CD1c-positive myeloid dendritic cell (primary cell): ENCODE results near the gene SLCO2B1.
A peak's percentile ranks its signal among the peaks of the same experiment; 100 is the strongest.

Experiments used
- DNase-seq: peaks from one replicate; pipeline ENCODE4 v3.0.0-alpha.2; 2016; ENCODE audit errors: extremely low spot score

Gene SLCO2B1

DNA sequence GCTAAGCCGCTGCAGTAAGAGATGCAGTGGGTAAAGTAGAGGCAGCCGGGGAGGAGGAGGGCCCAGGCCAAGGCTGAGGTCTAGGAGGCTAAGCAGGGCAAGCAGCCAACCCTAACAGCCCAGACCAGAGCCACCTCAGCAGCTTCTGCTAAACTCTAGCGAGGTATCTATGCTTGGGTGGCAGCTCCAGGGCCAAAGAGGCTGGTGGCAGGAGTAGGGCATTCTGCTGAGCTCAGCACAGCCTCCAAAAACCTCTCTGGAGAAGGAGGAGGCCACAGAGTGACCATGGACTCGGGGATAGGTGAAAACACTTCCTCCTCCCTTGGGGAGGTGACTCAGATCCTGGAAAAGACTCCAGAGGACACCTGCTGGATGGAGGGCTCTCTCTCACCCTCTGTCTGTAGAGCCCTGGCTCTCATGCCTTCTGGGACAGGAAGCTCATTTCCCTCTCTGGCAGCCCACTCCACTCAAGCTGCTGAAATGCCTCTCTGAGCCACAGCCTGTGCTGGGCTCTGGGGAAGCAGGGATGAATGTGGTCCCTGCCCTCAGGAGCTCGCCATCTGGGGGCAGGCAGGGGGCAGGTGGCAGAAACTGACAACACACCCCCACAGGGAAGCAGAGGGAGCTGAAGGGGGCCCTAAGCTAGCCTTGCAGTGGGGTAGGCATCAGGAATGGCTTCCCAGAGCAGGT is 73.2 kb downstream of the SLCO2B1 start:
- DNase-seq, result no peak

DNA sequence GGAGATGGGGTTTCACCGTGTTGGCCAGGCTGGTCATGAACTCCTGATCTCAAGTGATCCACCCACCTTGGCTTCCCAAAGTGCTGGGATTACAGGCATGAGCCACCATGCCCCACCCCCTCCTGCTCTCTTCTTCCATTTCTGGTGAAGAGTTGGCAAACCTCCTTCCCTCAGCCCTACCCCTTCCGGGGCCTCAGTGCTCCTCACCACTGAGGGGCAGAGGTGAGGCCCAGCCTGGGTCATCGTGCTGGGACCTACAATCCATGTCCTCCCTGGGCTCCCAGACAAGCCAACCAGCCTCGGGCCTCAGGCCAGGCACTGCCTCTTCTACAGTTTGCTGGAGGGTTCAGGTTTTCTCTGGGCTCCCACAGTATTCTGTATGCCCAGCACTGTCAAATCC is 74.9 kb downstream of the SLCO2B1 start:
- no peak for DNase-seq

DNA sequence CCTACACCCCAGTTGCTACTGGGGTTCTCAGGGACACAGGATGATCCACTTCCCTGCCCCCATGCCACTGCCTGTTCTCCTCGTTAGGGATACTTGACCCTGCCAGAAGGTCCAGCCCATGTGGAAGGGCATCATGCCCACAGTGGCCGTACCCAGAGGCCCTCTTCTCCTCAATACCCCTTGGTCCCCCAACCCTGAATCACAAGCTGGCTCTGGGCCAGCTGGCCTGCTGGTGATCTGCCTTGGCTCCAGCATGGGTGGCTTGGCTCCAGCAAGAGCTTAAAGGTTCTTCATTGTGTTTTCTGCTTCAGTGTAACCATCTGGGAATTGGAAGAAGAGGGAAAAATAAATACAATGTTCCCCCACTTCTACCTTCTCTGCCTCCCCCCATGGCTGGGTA is 78.6 kb downstream of the SLCO2B1 start:
- DNase-seq, result no peak

DNA sequence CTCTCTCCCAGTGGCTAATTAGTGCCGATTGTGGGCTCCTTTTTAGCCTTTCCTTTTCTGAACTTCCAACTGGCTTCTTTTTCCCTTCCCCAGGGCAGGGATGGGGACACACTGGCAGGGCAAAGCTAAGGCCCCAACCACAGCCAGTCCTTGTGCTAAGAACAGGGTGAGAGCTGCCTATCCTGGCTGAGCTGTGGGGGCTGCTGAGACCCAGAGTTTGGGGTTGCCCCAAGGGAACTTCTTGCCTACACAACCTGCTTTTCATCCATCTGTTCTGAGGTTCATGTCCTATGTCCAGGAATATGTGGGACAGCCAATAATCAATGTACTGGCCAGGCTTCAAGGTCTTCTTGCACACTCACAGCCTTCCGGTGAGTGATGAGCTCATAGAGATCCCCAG is 79.7 kb downstream of the SLCO2B1 start:
- no peak for DNase-seq

DNA sequence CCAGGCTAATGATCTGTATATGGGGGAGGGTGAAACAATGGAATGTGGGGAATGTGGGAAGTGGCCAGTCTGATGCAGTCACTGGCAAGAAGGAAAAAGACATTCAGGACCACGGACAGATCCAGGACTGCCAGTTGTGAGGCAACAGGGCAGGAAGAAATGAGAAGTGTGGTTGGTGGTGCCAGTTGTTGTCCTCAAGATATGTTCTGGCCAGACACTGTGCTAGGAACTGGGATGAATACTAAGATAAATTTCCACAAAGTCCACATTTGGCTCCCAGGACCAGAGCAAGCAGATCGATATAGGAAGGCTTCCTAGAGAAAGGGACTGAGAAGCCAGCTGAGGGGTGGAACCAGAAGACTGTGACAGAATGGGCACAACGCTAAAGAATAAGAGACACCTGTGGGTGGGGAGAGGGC is 82.9 kb downstream of the SLCO2B1 start:
- DNase-seq, result peak; percentile 59

DNA sequence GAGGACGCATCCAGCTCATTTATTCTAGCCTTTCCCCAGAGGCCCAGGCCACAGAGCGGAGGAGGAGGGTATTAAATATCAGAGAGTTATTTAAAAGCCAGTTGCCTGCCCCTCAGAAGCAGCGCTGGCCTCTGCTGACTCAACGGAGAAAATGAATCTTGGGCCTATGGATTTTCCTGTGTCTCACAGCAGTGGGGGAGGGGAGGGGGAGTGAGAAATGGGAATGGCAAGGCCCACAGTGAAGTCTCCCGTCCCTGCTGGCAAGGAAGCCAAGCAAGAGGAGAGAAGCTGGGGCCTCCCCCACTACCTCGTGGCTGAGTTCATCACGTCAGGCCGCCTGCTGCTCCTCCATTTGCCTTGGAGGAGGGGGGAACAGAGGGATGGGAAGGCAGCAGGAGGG is 85.2 kb downstream of the SLCO2B1 start:
- DNase-seq, result no peak

DNA sequence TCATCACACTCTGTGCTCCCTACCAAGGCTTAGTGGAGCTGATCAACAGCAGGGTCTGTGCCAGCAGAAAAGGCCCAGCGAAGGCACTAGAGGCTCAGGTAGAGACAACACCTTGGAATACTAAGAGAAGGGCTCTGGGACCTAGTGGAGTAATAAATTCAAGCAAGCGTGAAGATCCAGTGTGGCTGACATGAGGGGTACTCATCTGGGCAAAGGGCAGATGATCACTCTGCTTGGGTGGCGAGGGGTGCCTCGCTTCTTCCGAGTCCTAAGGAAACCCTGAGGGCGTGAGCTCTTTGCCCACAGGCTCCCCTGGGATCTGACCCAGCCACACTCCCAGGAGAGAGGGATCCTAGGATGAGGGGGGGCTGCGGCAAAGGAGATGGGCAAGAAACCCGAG is 86.1 kb downstream of the SLCO2B1 start:
- DNase-seq, result no peak

DNA sequence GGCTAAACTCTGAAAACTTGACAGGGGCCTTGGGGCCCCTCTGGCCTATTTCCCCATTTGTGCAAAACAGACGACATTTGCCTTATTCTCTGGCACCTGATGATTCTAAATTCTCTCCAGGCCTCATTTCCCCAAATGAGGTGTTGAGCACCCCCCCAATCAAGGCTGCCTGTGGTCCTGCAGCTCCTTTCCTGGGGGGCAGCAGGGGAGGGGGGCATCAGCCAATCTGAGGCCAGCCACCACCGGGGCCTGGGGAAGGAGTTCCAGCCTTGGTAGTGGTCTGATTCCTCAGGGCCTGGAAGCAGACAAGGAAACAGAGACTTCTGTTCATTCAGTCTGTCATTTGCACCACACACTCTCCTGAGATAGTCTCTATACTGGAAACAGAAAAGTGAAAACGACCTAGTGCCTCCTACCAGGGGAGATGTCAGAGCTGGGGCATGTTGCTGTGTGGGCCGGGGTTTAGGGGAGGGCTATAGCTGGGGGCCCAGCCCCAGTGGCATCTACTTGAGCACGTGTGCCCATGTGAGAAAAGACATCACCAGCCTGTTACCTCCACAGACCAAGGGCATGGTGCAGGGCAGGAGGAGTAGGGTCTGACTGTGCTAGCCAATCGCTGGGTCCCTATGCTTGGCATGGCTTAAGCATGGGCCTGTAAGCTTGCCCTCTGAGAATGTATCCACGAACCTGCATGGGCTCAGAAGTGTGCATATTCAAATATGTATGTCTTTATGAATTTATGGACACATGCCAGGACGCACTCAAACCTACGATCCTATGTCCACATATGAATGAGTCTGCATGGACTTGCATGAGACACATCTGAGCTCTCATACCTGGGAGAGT is 87.9 kb downstream of the SLCO2B1 start:
- no peak for DNase-seq

DNA sequence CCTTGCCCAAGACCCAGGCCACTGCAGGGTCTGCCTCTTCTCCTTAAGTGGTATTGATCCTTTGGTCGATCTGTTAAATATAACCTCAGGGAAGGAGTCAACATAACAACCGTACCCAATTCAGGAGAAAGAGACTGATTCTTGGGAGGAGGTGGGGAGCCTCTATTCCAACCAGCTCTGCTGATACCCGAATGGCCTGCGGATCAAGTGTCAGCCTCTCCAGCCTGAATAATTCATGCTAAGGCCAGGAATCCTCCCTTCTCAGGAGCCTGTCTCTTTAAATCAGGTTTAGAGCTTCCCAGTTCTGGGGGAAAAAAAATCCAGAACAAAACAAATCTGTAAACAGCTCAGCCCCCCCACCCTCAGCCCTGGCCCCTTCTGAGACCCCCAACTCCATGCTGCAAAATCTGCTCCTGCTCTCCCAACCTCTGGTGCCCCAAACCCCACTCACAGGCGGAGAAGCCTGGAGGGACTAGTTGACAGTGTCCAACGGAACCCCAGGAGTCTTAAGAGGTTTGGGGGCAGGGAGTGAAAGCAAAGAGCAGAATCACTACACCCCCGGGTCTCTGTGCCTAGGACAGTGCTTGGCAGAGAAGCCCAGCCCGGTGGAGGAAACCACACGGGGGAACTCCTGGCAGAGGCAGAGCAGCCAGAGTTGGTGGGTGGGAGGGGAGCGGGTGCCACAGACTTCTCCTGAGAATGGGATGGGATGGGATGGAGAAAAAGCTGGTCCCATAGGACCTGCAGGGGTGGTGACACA is 88.8 kb downstream of the SLCO2B1 start:
- no peak for DNase-seq

DNA sequence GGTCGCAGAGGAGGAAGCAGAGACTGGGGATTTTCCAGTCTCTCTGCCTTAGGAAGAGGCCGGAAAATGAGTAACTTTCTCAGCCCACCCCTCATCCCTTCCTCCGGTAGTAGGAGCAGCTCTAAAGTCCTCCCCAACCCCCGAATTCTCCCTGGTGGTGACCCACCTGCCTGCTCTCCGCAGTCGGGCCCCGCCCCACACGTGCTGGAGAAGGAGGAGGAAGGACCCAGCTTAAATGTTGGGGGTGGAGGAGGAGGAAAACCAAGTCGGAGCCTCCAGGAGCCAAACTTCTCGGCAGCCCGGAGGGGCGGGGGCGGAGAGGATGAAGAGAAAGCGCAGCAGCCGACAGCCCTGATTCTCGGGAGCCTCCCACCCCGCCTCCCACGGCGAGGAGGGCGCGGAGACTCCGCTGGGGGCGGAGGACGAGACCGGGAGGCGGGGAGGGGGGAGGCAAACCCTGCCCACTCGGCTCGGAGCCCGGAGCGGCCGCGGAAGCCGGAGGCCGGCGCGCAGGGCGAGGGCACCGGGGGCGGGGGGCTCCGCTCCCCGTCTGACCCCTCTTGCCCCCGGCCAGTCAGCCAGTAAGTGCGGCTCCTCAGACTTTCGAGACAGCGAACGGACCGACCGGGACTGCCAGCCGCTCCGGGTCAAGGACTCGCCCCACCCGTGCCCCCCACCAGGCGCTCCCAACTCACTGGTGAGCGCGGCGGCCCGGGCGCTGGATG is 89.6 kb downstream of the SLCO2B1 start, which contains the start of gene TPBGL:
Gene TPBGL, plus strand, starts transcription at position 464 of the 725 bp plus-strand sequence. CDS start 276 bp downstream, outside the sequence.
- DNase-seq, result no peak

DNA sequence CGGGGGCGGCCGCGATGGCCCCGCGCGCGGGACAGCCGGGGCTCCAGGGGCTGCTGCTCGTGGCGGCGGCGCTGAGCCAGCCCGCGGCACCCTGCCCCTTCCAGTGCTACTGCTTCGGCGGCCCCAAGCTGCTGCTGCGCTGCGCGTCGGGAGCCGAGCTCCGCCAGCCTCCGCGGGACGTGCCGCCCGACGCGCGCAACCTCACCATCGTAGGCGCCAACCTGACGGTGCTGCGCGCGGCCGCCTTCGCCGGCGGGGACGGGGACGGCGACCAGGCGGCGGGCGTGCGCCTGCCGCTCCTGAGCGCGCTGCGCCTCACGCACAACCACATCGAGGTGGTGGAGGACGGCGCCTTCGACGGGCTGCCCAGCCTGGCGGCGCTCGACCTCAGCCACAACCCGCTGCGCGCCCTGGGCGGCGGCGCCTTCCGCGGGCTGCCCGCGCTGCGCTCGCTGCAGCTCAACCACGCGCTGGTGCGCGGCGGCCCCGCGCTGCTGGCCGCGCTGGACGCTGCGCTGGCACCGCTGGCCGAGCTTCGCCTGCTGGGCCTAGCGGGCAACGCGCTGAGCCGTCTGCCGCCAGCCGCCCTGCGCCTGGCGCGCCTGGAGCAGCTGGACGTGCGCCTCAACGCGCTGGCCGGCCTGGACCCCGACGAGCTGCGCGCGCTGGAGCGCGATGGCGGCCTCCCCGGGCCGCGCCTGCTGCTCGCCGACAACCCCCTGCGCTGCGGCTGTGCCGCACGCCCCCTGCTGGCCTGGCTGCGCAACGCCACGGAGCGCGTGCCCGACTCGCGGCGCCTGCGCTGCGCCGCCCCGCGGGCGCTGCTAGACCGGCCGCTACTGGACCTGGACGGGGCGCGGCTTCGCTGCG is 90.4 kb downstream of the SLCO2B1 start:
- DNase-seq, result peak; percentile 96

DNA sequence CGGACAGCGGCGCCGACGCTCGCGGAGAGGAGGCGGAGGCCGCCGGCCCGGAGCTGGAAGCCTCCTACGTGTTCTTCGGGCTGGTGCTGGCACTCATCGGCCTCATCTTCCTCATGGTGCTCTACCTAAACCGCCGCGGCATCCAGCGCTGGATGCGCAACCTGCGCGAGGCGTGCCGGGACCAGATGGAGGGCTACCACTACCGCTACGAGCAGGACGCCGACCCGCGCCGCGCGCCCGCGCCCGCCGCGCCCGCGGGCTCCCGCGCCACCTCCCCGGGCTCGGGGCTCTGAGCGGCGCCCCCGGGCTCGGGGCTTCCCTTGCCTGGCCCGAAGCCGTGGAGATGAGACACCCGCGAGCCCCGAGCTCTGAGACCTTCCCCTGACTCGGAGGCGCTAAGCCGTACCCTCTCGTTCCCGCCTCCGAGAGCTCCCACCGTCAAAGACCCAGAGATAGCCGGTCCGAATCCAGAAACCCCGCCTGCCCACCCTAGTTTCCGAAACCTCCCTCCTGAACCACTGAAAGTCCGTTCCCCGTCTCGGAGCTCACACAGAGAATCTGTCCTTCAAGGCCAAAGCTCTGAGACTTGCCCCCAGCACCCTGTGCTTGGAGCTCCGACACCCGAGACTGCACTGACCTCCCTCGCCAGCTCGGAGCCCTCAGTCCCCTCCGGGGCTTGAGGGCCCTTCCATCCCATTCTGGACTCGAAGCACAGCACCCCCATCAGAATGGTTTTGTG is 91.2 kb downstream of the SLCO2B1 start:
- no peak for DNase-seq

DNA sequence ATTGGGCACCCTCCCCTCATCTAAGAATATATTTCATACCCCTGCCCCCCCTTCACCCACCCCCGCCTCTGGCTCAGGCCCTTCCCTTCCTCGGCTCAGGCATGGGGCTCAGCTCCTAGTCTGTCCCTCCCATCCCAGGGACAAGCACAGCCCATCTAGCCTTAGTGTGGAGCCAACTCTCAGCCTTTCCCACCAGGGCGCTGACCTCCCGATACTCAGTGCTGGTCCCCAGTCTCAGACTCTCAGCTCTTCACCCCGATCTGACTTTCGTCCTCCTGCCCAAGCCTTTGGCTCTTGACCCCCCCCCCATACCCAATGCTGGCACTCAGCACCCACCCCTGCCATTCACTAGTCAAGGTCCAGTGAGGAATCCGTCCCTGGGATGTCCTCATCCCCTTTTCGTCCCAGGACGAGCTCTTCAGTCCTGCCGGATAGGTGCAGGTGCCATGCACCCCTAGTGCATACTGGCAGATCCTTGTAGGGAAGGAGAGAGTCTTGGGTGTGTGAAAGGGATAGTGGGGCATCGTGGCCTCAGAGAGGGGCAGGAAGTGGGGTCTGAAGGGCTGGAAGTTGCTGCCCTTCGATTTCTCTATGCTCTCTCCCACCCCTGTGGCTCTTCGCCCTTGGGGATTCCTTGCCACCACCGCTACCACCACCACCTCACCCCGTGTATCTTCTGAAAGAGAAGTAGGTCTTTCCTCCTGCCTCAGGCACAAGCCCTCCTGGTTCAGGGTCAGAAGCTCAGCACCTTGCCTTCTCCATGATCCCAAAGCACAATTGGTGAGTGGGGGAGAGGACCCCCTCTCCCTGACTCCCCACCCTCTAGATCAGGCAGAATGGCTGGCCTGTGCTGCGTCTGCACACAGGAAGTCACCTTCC is 92.1 kb downstream of the SLCO2B1 start:
- DNase-seq, result no peak

DNA sequence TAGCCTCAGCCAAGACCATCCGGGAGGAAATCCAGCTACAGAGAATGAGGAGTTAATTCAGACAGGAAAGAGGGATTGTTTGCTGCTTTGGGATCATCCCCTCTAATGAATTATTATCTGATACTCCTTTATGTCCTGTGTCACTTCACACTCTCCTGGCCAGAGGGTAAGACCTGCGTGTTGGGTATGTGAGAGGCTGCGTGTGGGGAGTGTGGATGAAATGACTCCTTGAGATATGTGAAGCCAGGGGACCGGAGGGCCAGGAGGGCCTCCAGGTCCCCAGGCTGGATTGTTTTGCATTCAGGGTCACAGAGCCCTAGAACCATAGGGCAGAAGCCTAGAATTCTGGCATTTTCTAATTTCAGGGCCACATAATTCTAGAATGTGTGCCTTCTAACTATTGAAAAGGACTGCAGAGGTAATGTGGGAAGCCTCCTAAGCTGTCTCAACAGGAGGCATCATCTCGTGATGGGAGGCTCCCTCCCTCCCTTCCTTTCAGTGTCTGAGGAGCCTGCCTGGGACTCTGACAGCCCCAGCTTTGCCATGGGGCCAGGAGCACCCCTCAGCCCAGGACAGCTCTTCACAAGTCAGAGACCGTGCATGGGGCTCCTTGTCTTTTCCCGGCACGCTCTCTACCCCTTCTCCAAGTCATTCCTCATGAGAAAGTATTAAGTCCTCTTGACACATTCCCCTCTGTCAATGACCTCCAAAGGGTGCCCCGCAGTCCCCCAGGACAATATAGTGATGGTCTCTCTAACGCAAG is 93.3 kb downstream of the SLCO2B1 start:
- no peak for DNase-seq

DNA sequence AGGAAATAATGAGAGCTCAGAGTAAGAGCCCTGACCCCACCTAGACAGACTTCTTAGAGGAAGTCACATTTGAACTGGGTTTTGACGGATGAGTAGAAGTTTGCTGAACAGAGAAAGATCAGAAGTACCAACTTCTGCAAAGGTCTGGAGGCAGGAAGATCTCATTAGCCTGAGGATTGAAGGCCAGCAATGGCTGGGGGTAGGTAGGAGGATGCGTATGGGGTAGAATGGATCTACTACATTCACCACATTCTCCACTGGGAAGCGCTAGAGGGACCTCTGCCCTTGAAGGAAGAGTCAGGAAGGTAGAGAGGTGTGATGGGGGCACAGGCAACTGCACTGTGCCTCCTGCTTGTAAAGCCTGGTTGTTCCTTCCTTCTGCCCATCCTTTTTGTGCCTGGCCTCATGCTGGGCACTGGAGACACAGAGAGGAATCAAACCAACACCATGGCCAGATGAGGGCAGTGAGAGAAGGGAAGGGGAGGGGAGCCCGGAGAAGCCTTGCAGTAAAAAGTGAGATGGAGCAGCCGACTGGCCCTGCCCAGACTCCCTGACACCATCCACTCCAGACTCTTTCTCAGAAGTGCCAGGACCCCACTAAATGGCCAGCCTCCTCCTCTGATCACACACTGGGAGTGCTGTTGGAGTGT is 94.6 kb downstream of the SLCO2B1 start:
- no peak for DNase-seq

DNA sequence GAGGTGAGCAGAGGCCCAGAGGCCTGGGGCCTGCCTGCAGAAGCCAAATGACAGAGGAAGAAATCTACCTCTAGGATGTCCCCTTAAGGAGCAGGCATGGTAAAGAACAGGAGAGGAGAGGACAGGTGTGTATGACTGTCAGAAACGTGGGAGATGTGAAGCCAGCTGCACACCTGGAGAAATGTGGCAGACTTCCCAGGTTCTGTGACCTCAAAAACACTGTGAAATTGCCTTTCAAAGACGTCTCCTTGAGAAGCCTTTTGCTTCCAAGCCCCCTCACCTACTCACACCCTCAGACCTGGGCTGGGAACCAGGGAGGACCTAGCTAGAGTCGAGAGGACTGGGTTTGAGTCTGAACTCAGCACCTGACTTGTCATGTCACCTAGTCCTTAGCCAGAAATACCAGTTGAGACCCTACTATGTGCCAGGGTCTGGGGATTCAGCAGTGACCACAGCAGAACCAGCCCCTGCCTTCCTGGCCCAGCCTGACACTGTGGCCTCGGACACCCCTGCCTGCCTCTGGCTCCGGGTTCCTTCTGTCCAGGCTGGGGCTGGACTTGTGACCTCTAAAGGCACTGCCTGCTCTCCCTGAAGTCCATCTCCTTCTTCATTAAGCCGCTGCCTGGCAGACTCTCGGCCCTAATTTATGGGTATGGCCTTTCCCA is 95.2 kb downstream of the SLCO2B1 start:
- no peak for DNase-seq

DNA sequence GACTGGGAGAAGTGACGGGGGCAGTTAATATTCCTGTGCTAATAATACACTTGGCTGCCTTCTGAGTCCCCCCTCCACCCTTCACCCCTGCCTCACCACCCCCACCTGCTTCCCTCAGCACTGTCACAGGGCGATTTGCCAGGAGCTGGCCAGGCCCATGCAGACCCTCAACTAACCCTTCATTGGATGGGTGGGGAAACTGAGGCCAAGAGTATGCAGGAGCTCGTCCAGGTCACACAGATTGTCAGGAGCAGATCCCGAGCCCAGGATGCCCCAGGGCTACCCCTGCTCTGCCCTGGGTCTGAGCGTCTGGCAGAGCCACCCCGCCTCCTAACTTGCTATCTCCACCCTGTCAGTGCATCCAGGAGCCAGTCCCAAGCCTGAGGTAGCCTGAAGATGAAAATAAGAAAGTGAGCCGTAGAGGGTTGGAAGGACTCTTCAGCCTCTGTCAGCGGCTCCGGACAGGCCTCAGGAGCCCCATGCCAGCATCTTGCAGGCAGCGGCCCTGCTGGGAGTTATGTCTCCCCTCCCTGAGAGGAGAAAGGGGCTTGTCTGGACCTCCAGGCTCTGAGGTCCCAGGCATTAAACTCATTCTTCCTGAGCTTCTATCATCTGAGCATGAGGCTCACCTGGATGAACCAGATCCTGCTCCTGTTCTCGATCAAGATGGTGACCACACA is 95.9 kb downstream of the SLCO2B1 start:
- DNase-seq, result no peak
